ENCODE measurements around the gene MPRIP.
"Not testable (repeated sequence)": the region's sequence is repeated elsewhere in the genome, so short reads cannot be mapped to it uniquely, and the experiment has no call there.

The MPRIP gene

DNA sequence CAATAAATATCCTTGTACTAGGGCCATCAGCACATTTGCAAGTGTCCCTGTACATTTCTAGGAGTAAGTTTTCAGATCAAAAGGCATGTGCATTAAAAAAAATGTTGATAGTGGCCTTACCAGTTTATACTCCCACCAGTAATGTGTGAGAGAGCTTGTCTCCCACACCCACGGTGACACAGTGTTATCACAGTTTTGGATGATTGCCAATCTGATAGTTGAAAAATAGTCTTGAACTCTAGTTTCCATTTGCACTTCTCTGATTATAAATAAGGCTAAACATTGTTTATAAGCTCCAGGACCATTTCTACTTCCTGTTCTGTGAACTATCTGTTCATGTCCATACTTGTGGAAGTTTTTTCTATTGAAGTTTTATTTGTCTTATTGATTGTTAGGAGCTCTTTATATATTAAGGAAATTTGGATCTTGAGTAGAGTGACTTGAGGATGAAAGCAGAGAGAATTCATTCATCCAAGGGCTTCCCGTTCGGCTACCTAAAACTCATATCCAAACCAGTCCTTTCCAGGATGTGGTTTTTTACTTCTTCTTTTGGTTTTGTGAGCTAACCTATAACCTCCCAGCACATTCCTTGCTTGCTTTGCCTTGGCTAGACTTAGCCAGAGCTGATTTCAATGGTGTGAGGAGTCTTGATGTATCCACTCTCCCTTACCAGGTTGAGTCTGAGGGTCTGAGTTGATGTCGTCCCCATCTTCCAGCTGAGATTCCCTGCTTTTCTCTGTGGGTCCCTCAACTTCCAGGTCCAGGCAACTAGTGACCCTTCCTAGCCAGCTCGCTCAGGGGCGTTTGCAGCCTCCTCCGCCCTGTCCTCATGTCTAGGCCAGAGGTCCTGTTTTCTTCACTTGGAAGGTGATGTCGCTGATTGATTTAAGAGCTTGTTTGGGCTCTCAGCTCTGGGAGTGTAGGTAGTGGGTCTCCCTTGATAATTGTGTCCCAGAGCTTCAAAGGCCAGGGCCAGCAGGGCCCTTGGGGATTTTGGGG, 25.8 kb upstream of the MPRIP start:
- not testable (repeated sequence) for H3K36me3 ChIP-seq (ENCODE audit: control insufficient read depth, insufficient read depth, low read length); H3K27me3 ChIP-seq (ENCODE audit: control insufficient read depth, insufficient read depth, low read length); H3K9me3 ChIP-seq (ENCODE audit: control insufficient read depth, insufficient read depth, low read depth, low read length); H3K4me1 ChIP-seq (ENCODE audit: control insufficient read depth, insufficient read depth, low read length); H3K27ac ChIP-seq (ENCODE audit: low read depth, low read length); H3K4me3 ChIP-seq (ENCODE audit: low read depth, low read length); H3K9ac ChIP-seq (ENCODE audit: low read length)

DNA sequence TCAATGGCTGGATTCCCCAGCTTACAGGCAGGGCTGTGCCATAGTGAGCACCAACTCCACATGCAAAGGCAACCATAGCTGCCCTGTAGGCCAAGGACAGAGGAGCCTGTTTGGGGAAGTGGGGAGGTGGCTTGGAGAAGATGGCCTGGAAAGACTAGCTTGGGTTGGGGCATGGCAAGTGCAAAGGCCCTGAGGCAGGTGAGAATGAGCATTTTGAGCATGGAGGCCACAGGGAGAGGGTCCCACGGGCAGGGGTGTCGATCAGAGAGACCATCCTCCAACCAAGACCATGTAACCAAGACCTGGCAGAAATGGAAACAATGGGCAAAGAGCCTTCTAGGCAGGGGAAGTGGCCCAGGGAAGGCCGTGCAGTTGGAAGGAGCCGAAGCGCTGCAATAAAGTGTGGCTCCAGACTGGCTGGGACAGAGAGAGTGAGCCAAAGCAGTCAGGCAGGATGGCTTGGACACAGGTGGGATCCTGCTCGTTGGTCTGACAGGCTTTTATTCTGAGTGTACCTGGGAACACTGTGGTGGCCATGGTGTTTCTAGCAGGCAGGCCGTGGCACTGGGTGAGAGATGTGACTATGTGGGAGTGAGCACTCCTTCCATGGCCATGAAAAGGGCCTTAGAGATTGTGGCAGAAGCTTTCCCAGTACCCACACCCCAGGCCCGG, 24.8 kb upstream of the MPRIP start:
- no peak overlapping the region for H3K27ac ChIP-seq (ENCODE audit: low read depth, low read length)
- peaks cover 7% of the 10 kb centered on the region; the same call in 1 of the 2 replicates for H3K4me1 ChIP-seq (ENCODE audit: control insufficient read depth, insufficient read depth, low read length)
- no peak overlapping the region for H3K9ac ChIP-seq (ENCODE audit: low read length)

DNA sequence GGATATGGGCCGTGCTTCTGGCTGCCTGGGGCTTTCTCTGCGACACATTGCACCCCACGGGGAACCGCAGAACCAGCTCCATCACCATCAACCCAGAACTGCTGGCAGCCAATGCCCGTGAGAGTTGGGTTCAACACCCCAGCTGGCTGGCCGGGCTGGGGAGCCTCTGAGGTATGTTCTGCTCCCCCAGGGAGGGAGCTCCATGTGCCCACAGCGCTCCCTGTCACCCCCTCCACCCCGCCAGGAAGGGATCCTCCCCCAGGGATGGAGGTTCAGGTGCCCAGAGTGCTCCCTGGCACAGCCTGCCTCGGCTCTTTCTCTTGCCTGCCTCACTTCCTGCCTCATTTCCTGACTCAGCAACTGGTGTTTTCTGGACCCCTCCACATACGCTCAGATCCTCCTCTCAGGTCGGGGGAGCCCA, 24.2 kb upstream of the MPRIP start:
- peaks cover 7% of the 10 kb centered on the region; the same call in 1 of the 2 replicates for H3K4me1 ChIP-seq (ENCODE audit: control insufficient read depth, insufficient read depth, low read length)
- no peak overlapping the region for H3K9ac ChIP-seq (ENCODE audit: low read length)
- no peak overlapping the region for H3K27ac ChIP-seq (ENCODE audit: low read depth, low read length)
- no peak overlapping the region for H3K4me3 ChIP-seq (ENCODE audit: low read depth, low read length)
- no peaks in the 10 kb centered on the region for H3K36me3 ChIP-seq (ENCODE audit: control insufficient read depth, insufficient read depth, low read length)
- H3K9me3 ChIP-seq (ENCODE audit: control insufficient read depth, insufficient read depth, low read depth, low read length), result no peaks in the 10 kb centered on the region
- no peaks in the 10 kb centered on the region for H3K27me3 ChIP-seq (ENCODE audit: control insufficient read depth, insufficient read depth, low read length)

More for the DNA sequence above, 24.8 kb upstream of the MPRIP start:
- Histone ChIP-seq H3K4me3 (ENCODE audit: low read depth, low read length) (no peak overlapping the region), H3K9me3 (ENCODE audit: control insufficient read depth, insufficient read depth, low read depth, low read length) (no peaks in the 10 kb centered on the region), H3K36me3 (ENCODE audit: control insufficient read depth, insufficient read depth, low read length) (no peaks in the 10 kb centered on the region), H3K27me3 (ENCODE audit: control insufficient read depth, insufficient read depth, low read length) (no peaks in the 10 kb centered on the region)

DNA sequence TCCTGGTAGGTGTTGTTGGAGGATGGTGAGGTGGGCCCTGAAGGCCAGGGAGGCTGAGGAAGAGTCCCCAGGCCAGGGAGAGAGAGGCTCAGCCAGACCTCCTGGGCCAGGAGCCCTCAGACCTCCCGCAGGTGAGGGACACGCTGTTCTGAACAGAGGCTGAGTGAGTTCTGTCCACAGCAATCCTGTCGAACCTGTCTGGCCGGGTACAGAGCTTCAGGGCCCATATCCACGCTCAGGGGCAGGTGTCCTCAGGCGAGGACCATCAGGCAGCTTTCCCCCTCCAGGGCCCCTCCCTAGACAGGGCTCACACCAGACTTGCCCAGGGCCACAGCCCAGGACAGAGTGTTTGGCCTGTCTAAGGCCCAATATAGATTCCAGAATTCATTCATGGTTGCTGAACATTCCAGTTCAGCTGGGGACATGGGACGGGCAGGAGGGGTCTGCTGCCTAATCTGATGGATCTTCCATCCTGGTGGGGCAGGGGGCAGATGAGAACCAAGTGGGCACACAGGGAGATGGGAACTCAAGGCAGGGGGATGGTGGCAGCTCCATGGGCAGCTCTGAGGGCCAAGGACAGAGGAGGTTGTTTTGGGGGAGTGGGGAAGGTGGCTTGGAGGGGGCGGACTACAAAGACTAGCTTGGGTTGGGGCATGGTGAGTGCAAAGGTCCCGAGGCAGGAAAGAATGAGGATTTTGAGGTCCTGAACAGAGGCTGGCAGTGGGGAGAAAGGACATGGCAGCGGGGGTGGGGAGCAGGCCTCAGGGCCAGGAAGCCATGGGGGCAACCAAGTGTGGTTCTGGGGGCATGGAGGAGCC, 23.4 kb upstream of the MPRIP start:
- no peak overlapping the region for H3K4me3 ChIP-seq (ENCODE audit: low read depth, low read length)
- no peak overlapping the region for H3K27ac ChIP-seq (ENCODE audit: low read depth, low read length)
- H3K9me3 ChIP-seq (ENCODE audit: control insufficient read depth, insufficient read depth, low read depth, low read length), result no peaks in the 10 kb centered on the region
- peaks cover 7% of the 10 kb centered on the region; the same call in 1 of the 2 replicates for H3K4me1 ChIP-seq (ENCODE audit: control insufficient read depth, insufficient read depth, low read length)
- H3K36me3 ChIP-seq (ENCODE audit: control insufficient read depth, insufficient read depth, low read length), result no peaks in the 10 kb centered on the region
- H3K9ac ChIP-seq (ENCODE audit: low read length), result peak overlapping the region; percentile 19
- H3K27me3 ChIP-seq (ENCODE audit: control insufficient read depth, insufficient read depth, low read length), result no peaks in the 10 kb centered on the region

DNA sequence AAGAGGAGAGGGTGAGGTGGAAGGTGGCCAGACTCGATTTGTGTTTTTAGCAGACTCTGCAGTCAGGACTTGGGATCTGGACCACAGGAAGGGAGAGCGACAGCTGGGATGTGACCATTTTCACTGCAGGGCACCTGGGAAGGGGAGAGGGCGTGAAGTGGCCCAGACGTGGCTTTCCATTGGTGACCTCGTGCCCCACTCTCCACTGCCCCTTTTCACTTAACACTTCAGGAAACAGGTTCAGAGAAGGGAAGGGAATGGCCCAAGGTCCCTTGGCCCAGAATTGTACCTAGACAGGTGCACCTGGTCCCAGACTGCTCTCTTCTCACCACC, 22.9 kb upstream of the MPRIP start:
- Histone ChIP-seq H3K9ac (ENCODE audit: low read length) (no peak overlapping the region), H3K9me3 (ENCODE audit: control insufficient read depth, insufficient read depth, low read depth, low read length) (no peaks in the 10 kb centered on the region), H3K4me3 (ENCODE audit: low read depth, low read length) (no peak overlapping the region), H3K27me3 (ENCODE audit: control insufficient read depth, insufficient read depth, low read length) (no peaks in the 10 kb centered on the region), H3K27ac (ENCODE audit: low read depth, low read length) (no peak overlapping the region), H3K4me1 (ENCODE audit: control insufficient read depth, insufficient read depth, low read length) (peaks cover 7% of the 10 kb centered on the region; the same call in 1 of the 2 replicates), H3K36me3 (ENCODE audit: control insufficient read depth, insufficient read depth, low read length) (no peaks in the 10 kb centered on the region)

DNA sequence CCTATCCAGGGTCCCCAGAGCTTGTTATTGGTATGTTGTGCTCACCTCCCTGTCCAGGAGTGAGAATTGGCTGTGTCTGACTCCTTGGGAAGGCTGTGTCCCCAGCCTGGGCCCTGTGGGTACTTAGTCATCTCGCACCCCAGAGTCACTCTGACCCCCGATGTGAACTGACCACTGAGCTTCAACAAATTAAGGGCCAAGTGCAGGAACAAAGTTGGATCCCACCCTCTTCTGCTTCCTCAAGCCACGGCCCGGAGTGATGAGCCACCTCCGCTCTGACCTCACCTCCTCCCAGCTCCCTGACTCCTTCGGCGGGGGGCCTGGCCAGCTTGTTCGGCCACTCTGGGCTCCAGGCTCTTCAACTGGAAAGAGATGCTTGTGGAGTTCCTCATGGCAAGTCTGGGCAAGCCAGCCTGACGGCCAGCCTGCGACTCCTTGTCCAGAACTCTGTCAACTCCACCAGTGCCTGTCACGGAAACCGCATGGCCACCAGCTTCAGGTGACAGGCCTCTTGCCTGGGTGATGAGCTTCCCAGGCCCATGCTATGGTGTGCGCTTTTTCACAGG, 22.3 kb upstream of the MPRIP start:
- Histone ChIP-seq H3K9me3 (ENCODE audit: control insufficient read depth, insufficient read depth, low read depth, low read length) (no peaks in the 10 kb centered on the region), H3K4me1 (ENCODE audit: control insufficient read depth, insufficient read depth, low read length) (peaks cover 7% of the 10 kb centered on the region; the same call in 1 of the 2 replicates), H3K36me3 (ENCODE audit: control insufficient read depth, insufficient read depth, low read length) (no peaks in the 10 kb centered on the region), H3K27ac (ENCODE audit: low read depth, low read length) (no peak overlapping the region), H3K9ac (ENCODE audit: low read length) (no peak overlapping the region), H3K27me3 (ENCODE audit: control insufficient read depth, insufficient read depth, low read length) (no peaks in the 10 kb centered on the region), H3K4me3 (ENCODE audit: low read depth, low read length) (no peak overlapping the region)

DNA sequence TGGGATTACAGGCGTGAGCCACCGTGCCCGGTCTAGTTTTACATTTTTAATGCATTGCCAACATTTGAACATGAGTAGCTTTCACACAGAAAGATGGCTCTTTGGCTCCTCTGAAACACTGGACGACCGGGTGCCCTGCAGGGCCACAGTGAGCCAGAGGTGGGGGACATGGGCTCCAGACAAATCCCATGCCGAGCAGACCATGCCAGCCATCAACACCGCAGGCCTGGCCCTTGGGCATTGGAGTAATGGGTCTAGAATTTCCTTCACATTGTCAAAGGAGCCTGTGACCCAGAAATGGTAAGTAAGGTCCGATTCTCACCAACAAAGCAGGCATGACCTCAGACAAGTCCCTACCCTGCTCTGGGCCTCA, 21.4 kb upstream of the MPRIP start:
- H3K9ac ChIP-seq (ENCODE audit: low read length), result no peak overlapping the region
- H3K27ac ChIP-seq (ENCODE audit: low read depth, low read length), result no peak overlapping the region
- H3K27me3 ChIP-seq (ENCODE audit: control insufficient read depth, insufficient read depth, low read length), result no peaks in the 10 kb centered on the region
- peaks cover 7% of the 10 kb centered on the region; the same call in 1 of the 2 replicates for H3K4me1 ChIP-seq (ENCODE audit: control insufficient read depth, insufficient read depth, low read length)
- H3K36me3 ChIP-seq (ENCODE audit: control insufficient read depth, insufficient read depth, low read length), result no peaks in the 10 kb centered on the region
- no peak overlapping the region for H3K4me3 ChIP-seq (ENCODE audit: low read depth, low read length)
- H3K9me3 ChIP-seq (ENCODE audit: control insufficient read depth, insufficient read depth, low read depth, low read length), result no peaks in the 10 kb centered on the region

DNA sequence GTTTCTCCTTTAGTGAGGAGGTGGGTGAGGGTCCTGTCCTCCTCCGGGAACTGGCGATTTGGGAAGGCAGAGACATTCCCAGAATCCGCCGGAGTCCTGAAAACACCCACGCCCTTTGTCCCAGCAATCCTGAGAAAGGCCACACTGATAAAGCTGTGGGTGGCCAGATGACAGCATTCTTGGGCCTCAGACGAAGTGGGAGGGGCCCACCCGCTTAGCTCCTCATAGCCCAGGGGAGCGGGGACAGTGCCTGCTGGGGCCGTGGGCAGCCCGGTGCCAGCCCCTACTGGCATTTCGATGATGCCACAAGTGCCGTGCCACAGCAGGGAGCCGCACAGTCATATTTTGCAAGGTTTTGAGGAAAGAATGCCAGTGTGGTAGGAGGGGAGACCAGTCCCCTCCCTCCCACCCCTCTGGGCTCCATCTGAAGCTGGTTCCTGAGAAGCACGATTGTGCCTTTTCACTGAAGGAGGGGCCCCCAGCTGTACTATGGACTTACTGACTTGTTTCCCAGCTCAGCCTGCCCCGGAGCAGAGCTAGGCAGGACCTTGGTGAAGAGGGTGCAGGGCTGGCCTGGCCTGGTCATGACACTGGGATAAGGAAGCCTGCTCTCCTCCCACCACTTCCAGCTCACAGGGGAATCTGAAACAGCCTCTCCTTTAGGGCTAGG, 20.9 kb upstream of the MPRIP start:
- H3K9ac ChIP-seq (ENCODE audit: low read length), result no peak overlapping the region
- no peaks in the 10 kb centered on the region for H3K36me3 ChIP-seq (ENCODE audit: control insufficient read depth, insufficient read depth, low read length)
- H3K27ac ChIP-seq (ENCODE audit: low read depth, low read length), result no peak overlapping the region
- H3K27me3 ChIP-seq (ENCODE audit: control insufficient read depth, insufficient read depth, low read length), result no peaks in the 10 kb centered on the region
- no peaks in the 10 kb centered on the region for H3K9me3 ChIP-seq (ENCODE audit: control insufficient read depth, insufficient read depth, low read depth, low read length)
- H3K4me3 ChIP-seq (ENCODE audit: low read depth, low read length), result no peak overlapping the region
- H3K4me1 ChIP-seq (ENCODE audit: control insufficient read depth, insufficient read depth, low read length), result peaks cover 7% of the 10 kb centered on the region; the same call in 1 of the 2 replicates

DNA sequence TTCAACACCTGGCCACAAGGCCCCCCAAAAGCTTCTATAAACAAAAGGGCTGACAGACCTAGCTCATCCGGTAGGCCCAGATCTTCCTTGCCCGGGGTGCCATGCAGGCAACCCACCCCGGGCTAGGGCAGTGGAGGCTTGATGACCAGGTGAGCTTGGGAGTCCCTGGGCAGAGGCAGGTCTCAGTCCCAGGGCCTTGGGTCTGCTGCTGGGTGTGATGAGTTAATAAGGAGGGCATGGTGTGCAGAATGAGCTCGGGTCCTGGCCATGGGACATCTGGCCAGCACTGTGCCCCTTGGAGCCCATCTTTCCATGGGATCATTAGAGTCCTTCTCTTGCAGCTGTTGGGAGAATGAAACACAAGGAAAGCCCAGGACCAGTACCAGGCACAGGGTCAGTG, 20.2 kb upstream of the MPRIP start:
- no peak overlapping the region for H3K9ac ChIP-seq (ENCODE audit: low read length)
- H3K27me3 ChIP-seq (ENCODE audit: control insufficient read depth, insufficient read depth, low read length), result no peaks in the 10 kb centered on the region

DNA sequence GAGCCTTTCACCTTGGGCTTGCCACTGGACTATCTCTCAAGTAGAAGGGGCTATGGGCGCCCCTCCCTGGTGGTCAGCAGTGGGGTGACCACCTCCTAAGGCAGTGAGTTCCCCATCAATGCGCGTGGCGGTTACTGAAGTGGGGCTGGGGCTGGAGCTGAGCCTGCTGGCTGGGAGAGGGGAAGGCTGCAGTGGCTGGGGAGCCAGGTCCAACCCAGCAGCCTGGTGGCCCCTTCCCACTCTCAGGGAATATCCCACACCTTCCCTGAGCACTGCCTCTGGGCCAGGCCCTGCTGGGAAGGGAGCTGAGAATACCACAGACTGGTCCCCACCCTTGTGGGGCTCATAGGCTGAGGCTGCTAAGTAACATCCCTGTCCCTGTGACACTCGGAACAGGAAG, 19.8 kb upstream of the MPRIP start:
- Histone ChIP-seq H3K4me1 (ENCODE audit: control insufficient read depth, insufficient read depth, low read length) (peaks cover 7% of the 10 kb centered on the region; the same call in 1 of the 2 replicates), H3K9me3 (ENCODE audit: control insufficient read depth, insufficient read depth, low read depth, low read length) (no peaks in the 10 kb centered on the region), H3K27me3 (ENCODE audit: control insufficient read depth, insufficient read depth, low read length) (no peaks in the 10 kb centered on the region), H3K36me3 (ENCODE audit: control insufficient read depth, insufficient read depth, low read length) (no peaks in the 10 kb centered on the region), H3K4me3 (ENCODE audit: low read depth, low read length) (no peak overlapping the region), H3K9ac (ENCODE audit: low read length) (no peak overlapping the region), H3K27ac (ENCODE audit: low read depth, low read length) (no peak overlapping the region)

More for the DNA sequence above, 20.2 kb upstream of the MPRIP start:
- no peaks in the 10 kb centered on the region for H3K9me3 ChIP-seq (ENCODE audit: control insufficient read depth, insufficient read depth, low read depth, low read length)
- H3K4me3 ChIP-seq (ENCODE audit: low read depth, low read length), result no peak overlapping the region
- peaks cover 7% of the 10 kb centered on the region; the same call in 1 of the 2 replicates for H3K4me1 ChIP-seq (ENCODE audit: control insufficient read depth, insufficient read depth, low read length)
- H3K27ac ChIP-seq (ENCODE audit: low read depth, low read length), result no peak overlapping the region
- no peaks in the 10 kb centered on the region for H3K36me3 ChIP-seq (ENCODE audit: control insufficient read depth, insufficient read depth, low read length)

Data from HUES6 (cell line).